Measurements from ENCODE around the gene CEBPZOS. TPM values are rescaled to one million over a fixed set of nuclear protein-coding genes. Genes with fewer than 3 reads are reported as not detected.
A peak's percentile ranks its signal among the peaks of the same experiment; 100 is the strongest.
"Not testable (repeated sequence)": the region's sequence is repeated elsewhere in the genome, so short reads cannot be mapped to it uniquely, and the experiment has no call there.

CEBPZOS gene
- total RNA-seq, 1 experiment from 2014 or later, result 46.5 TPM

GRCh38 chr2:37224063-37224462, 27.8 kb downstream of the CEBPZOS start:
- ChIA-PET CTCF (no interaction called here), POLR2A (ENCODE audit: unreplicated experiment) (no interaction called here)
- H2AFZ ChIP-seq, result no peak overlapping the region
- no peaks in the 10 kb centered on the region for H3K9me3 ChIP-seq (ENCODE audit: insufficient read depth, low read depth)
- no TSS peak for BruUV-seq (replicated peaks)
- H3K9me2 ChIP-seq (ENCODE audit: insufficient read depth), result no peaks in the 10 kb centered on the region
- H3K4me3 ChIP-seq, result no peak overlapping the region
- peaks cover 38% of the 10 kb centered on the region for H3K36me3 ChIP-seq (ENCODE audit: low read depth)
- intact Hi-C loops (cut with micrococcal nuclease; ENCODE audit: unreplicated experiment), result no loop called here
- DNase-seq, result no peak
- peaks cover 55% of the 10 kb centered on the region for H3K79me2 ChIP-seq (ENCODE audit: low read depth)
- no peak overlapping the region for H3K27ac ChIP-seq
- H3K27me3 ChIP-seq (ENCODE audit: insufficient read depth, low read depth), result no peaks in the 10 kb centered on the region
- peaks cover 2% of the 10 kb centered on the region; the same call in 1 of the 2 replicates for H3K4me1 ChIP-seq (replicated peaks; ENCODE audit: insufficient read depth)
- no peak overlapping the region for H3K4me2 ChIP-seq
- H3F3A ChIP-seq (ENCODE audit: insufficient read depth, low read depth), result no peaks in the 10 kb centered on the region; the same call in 1 of the 2 replicates
- peaks cover 25% of the 10 kb centered on the region for H4K20me1 ChIP-seq (ENCODE audit: insufficient read depth)
- TF ChIP-seq EZH2 (IDR thresholded peaks at IDR 0.05; ENCODE audit: low read depth) (no peak), CTCF (conservative IDR thresholded peaks at IDR 0.05) (no peak)

GRCh38 chr2:37225129-37225528, 28.8 kb downstream of the CEBPZOS start:
- BruUV-seq (replicated peaks); H3K9me3 ChIP-seq (ENCODE audit: insufficient read depth, low read depth); H3K27me3 ChIP-seq (ENCODE audit: insufficient read depth, low read depth); H3F3A ChIP-seq (ENCODE audit: insufficient read depth, low read depth); intact Hi-C loops (cut with micrococcal nuclease; ENCODE audit: unreplicated experiment); H3K4me3 ChIP-seq; POLR2A ChIA-PET (ENCODE audit: unreplicated experiment); CTCF ChIA-PET; H3K27ac ChIP-seq; H2AFZ ChIP-seq; DNase-seq; H3K4me2 ChIP-seq; H3K9me2 ChIP-seq (ENCODE audit: insufficient read depth): not testable (repeated sequence)
- H3K36me3 ChIP-seq (ENCODE audit: low read depth), result peaks cover 34% of the 10 kb centered on the region
- peaks cover 28% of the 10 kb centered on the region for H4K20me1 ChIP-seq (ENCODE audit: insufficient read depth)
- peaks cover 65% of the 10 kb centered on the region for H3K79me2 ChIP-seq (ENCODE audit: low read depth)
- peaks cover 13% of the 10 kb centered on the region for H3K4me1 ChIP-seq (replicated peaks; ENCODE audit: insufficient read depth)

GRCh38 chr2:37226863-37227262, 30.6 kb downstream of the CEBPZOS start:
- peaks cover 20% of the 10 kb centered on the region; the same call in 1 of the 2 replicates for H3K36me3 ChIP-seq (ENCODE audit: low read depth)
- no peaks in the 10 kb centered on the region for H3K9me3 ChIP-seq (ENCODE audit: insufficient read depth, low read depth)
- peaks cover 3% of the 10 kb centered on the region; the same call in 1 of the 2 replicates for H3F3A ChIP-seq (ENCODE audit: insufficient read depth, low read depth)
- TF ChIP-seq CTCF (conservative IDR thresholded peaks at IDR 0.05) (no peak), EZH2 (IDR thresholded peaks at IDR 0.05; ENCODE audit: low read depth) (no peak)
- no peak overlapping the region for H3K27ac ChIP-seq
- no peak for DNase-seq
- H2AFZ ChIP-seq, result no peak overlapping the region
- ChIA-PET POLR2A (ENCODE audit: unreplicated experiment) (no interaction called here), CTCF (no interaction called here)
- peaks cover 17% of the 10 kb centered on the region for H3K4me1 ChIP-seq (replicated peaks; ENCODE audit: insufficient read depth)
- no peak overlapping the region; the same call in 1 of the 2 replicates for H3K4me2 ChIP-seq
- peaks cover 28% of the 10 kb centered on the region for H4K20me1 ChIP-seq (ENCODE audit: insufficient read depth)
- no TSS peak for BruUV-seq (replicated peaks)
- peaks cover 78% of the 10 kb centered on the region for H3K79me2 ChIP-seq (ENCODE audit: low read depth)
- intact Hi-C loops (cut with micrococcal nuclease; ENCODE audit: unreplicated experiment), result no loop called here
- H3K4me3 ChIP-seq, result no peak overlapping the region
- no peaks in the 10 kb centered on the region for H3K9me2 ChIP-seq (ENCODE audit: insufficient read depth)
- no peaks in the 10 kb centered on the region for H3K27me3 ChIP-seq (ENCODE audit: insufficient read depth, low read depth)

- CTCF ChIA-PET, result no interaction called here
- Histone ChIP-seq H3K4me1 (replicated peaks; ENCODE audit: insufficient read depth) (peaks cover 26% of the 10 kb centered on the region), H3K9me3 (ENCODE audit: insufficient read depth, low read depth) (no peaks in the 10 kb centered on the region), H3K4me3 (no peak overlapping the region), H4K20me1 (ENCODE audit: insufficient read depth) (peaks cover 26% of the 10 kb centered on the region), H3K79me2 (ENCODE audit: low read depth) (peaks cover 91% of the 10 kb centered on the region), H3K4me2 (peak overlapping the region; percentile 96; the same call in 1 of the 2 replicates), H2AFZ (no peak overlapping the region), H3K36me3 (ENCODE audit: low read depth) (peaks cover 20% of the 10 kb centered on the region; the same call in 1 of the 2 replicates), H3K9me2 (ENCODE audit: insufficient read depth) (no peaks in the 10 kb centered on the region), H3F3A (ENCODE audit: insufficient read depth, low read depth) (peaks cover 4% of the 10 kb centered on the region; the same call in 1 of the 2 replicates), H3K27me3 (ENCODE audit: insufficient read depth, low read depth) (no peaks in the 10 kb centered on the region), H3K27ac (no peak overlapping the region)
- no TSS peak for BruUV-seq (replicated peaks)
- intact Hi-C loops (cut with micrococcal nuclease; ENCODE audit: unreplicated experiment), result no loop called here
- POLR2A ChIA-PET (ENCODE audit: unreplicated experiment), result no interaction called here
- TF ChIP-seq EZH2 (IDR thresholded peaks at IDR 0.05; ENCODE audit: low read depth), result no peak
- TF ChIP-seq CTCF (conservative IDR thresholded peaks at IDR 0.05), result no peak
- DNase-seq, result no peak
Measured at GRCh38 chr2:37228788-37229187, 32.5 kb downstream of the CEBPZOS start.

Measured in PC-9 (cell line).